Calu3 (cell line): ENCODE data around the gene PLEKHA7. TPM values are rescaled to one million over a fixed set of nuclear protein-coding genes. Genes with fewer than 3 reads are reported as not detected.
A peak's percentile ranks its signal among the peaks of the same experiment; 100 is the strongest.

Experiments used
- BruUV-seq: library from RNA; stranded (reverse); fragments of 400-500 nt; replicated peaks from 2 replicates; lab custom pipeline; 2021; lab: Mats Ljungman, UMichigan
- CTCF ChIA-PET: fragments of 300-600 bp; sonication (Branson Sonifier 250); formaldehyde crosslinking; loops from one replicate; lab custom pipeline; 2022; ENCODE audit warnings: antibody characterized with exemption; lab: Charles Lee
- DNase-seq: peaks from one replicate; pipeline ENCODE4 v3.0.0; 2022
- H3K27ac Mint-ChIP-seq: one replicate; pipeline ENCODE4 v1.8.0; 2022; ENCODE audit warnings: mixed read lengths; ENCODE audit not compliant: unreplicated experiment
- H3K27me3 Mint-ChIP-seq: one replicate; pipeline ENCODE4 v1.8.0; 2022; ENCODE audit warnings: mixed read lengths; ENCODE audit not compliant: unreplicated experiment
- H3K36me3 Mint-ChIP-seq: one replicate; pipeline ENCODE4 v1.8.0; 2022; ENCODE audit warnings: mild to moderate bottlenecking, moderate library complexity, mixed read lengths; ENCODE audit not compliant: insufficient read depth, unreplicated experiment
- H3K4me1 Mint-ChIP-seq: one replicate; pipeline ENCODE4 v1.8.0; 2022; ENCODE audit warnings: mild to moderate bottlenecking, low read depth, mixed read lengths; ENCODE audit not compliant: unreplicated experiment
- H3K4me3 Mint-ChIP-seq: one replicate; pipeline ENCODE4 v1.8.0; 2022; ENCODE audit warnings: mild to moderate bottlenecking, low read depth, moderate library complexity, mixed read lengths; ENCODE audit not compliant: unreplicated experiment
- H3K9me3 Mint-ChIP-seq: one replicate; pipeline ENCODE4 v1.8.0; 2022; ENCODE audit warnings: low read depth, mixed read lengths; ENCODE audit not compliant: unreplicated experiment
- CTCF ChIP-seq: fragments of 200-600 bp; IDR thresholded peaks from one replicate; pipeline ENCODE4 v1.8.0; 2022; ENCODE audit warnings: antibody characterized with exemption; ENCODE audit not compliant: unreplicated experiment
- intact Hi-C: fragments of 100-400 bp; cut with micrococcal nuclease; formaldehyde crosslinking; loops from one replicate; pipeline ENCODE4 v1.10.0; 2022; ENCODE audit not compliant: unreplicated experiment
- total RNA-seq: library from RNA; stranded (reverse); gene quantifications from 2 replicates; pipeline ENCODE4 v1.2.3, GENCODE V29; 2022

Gene PLEKHA7
- total RNA-seq, 1 experiment from 2014 or later: 138 TPM

GRCh38 chr11:16763746-16764145, 250.5 kb downstream of the PLEKHA7 start:
- CTCF ChIA-PET: interaction anchor here (0.6 kb wide), 1 partner anchor 378 kb away, joined by 3 read pairs; no protein-coding TSS in a partner anchor
- intact Hi-C loops: no loop called here
- DNase-seq: no peak

GRCh38 chr11:16759857-16760508, 254.2 kb downstream of the PLEKHA7 start:
- no peak for TF ChIP-seq CTCF
- DNase-seq: no peak
- no peaks in the 10 kb centered on the region for H3K9me3 Mint-ChIP-seq
- peaks cover 66% of the 10 kb centered on the region for H3K36me3 Mint-ChIP-seq
- CTCF ChIA-PET: interaction anchor here (0.6 kb wide), 1 partner anchor 128 kb away, joined by 3 read pairs; no protein-coding TSS in a partner anchor
- H3K4me1 Mint-ChIP-seq: no peaks in the 10 kb centered on the region
- BruUV-seq: no TSS peak
- intact Hi-C loops: no loop called here
- H3K4me3 Mint-ChIP-seq: no peak overlapping the region
- H3K27me3 Mint-ChIP-seq: no peaks in the 10 kb centered on the region
- no peak overlapping the region for H3K27ac Mint-ChIP-seq

More at GRCh38 chr11:16763746-16764145, 250.5 kb downstream of the PLEKHA7 start:
- no peaks in the 10 kb centered on the region for H3K4me1 Mint-ChIP-seq
- no peak overlapping the region for H3K4me3 Mint-ChIP-seq
- H3K36me3 Mint-ChIP-seq: peaks cover 50% of the 10 kb centered on the region
- no peaks in the 10 kb centered on the region for H3K27me3 Mint-ChIP-seq
- H3K27ac Mint-ChIP-seq: no peak overlapping the region
- no peak for TF ChIP-seq CTCF
- H3K9me3 Mint-ChIP-seq: no peaks in the 10 kb centered on the region
- BruUV-seq: no TSS peak

- Mint-ChIP-seq H3K4me1 (no peaks in the 10 kb centered on the region), H3K27ac (peak overlapping the region; percentile 12), H3K4me3 (no peak overlapping the region), H3K27me3 (no peaks in the 10 kb centered on the region), H3K36me3 (peaks cover 57% of the 10 kb centered on the region), H3K9me3 (no peaks in the 10 kb centered on the region)
- TF ChIP-seq CTCF: no peak
- intact Hi-C loops: no loop called here
- no TSS peak for BruUV-seq
- no peak for DNase-seq
- CTCF ChIA-PET: no interaction called here
These were observed 255.7 kb downstream of the PLEKHA7 start for GRCh38 chr11:16758382-16759024.

GRCh38 chr11:16750417-16750816, 263.8 kb downstream of the PLEKHA7 start:
- Mint-ChIP-seq H3K36me3 (peaks cover 61% of the 10 kb centered on the region), H3K27me3 (no peaks in the 10 kb centered on the region), H3K4me1 (peaks cover 6% of the 10 kb centered on the region), H3K9me3 (no peaks in the 10 kb centered on the region), H3K27ac (no peak overlapping the region), H3K4me3 (no peak overlapping the region)
- BruUV-seq: no TSS peak
- CTCF ChIA-PET: no interaction called here
- DNase-seq: no peak
- intact Hi-C loops: no loop called here
- no peak for TF ChIP-seq CTCF
